ENCODE measurements around the gene PFDN2.
A peak's percentile ranks its signal among the peaks of the same experiment; 100 is the strongest.

Gene PFDN2

GRCh38 chr1:161088587-161089110 is 29.2 kb downstream of the PFDN2 start:
- H2AK5ac ChIP-seq (ENCODE audit: low read depth, low read length): no peak overlapping the region
- H2BK15ac ChIP-seq (ENCODE audit: low read length): no peak overlapping the region
- no peak overlapping the region for H2BK12ac ChIP-seq (ENCODE audit: low read length)
- H4K8ac ChIP-seq (ENCODE audit: low read depth, low read length): no peak overlapping the region
- H3K4me3 ChIP-seq (ENCODE audit: low read length in 2 of 2): no peak overlapping the region
- DNase-seq (ENCODE audit: low spot score): no peak
- H3K23ac ChIP-seq (ENCODE audit: low read depth, low read length, poor library complexity): no peak overlapping the region
- H4K91ac ChIP-seq (ENCODE audit: low read depth, low read length, poor library complexity): no peak overlapping the region
- H3K9ac ChIP-seq (ENCODE audit: low read depth, low read length, poor library complexity): no peak overlapping the region
- no peak overlapping the region for H3K4me2 ChIP-seq (ENCODE audit: insufficient read depth, low read length, poor library complexity, severe bottlenecking)
- no peak overlapping the region for H3K27ac ChIP-seq (replicated peaks; ENCODE audit: low read length)
- no peak overlapping the region for H3K14ac ChIP-seq (ENCODE audit: low read length)
- no peak overlapping the region for H2BK120ac ChIP-seq (ENCODE audit: low read depth, low read length)
- peak overlapping the region; percentile 31 for H2BK5ac ChIP-seq (ENCODE audit: low read length)
- no peaks in the 10 kb centered on the region for H3K79me1 ChIP-seq (ENCODE audit: low read depth, low read length)
- no peak overlapping the region for H3K4ac ChIP-seq (ENCODE audit: low read length)
- H3K4me1 ChIP-seq (ENCODE audit: control insufficient read depth in 2 of 2, insufficient read depth in 1 of 2, low read depth in 1 of 2, low read length in 2 of 2): peaks cover 0 to 2% of the 10 kb centered on the region in 2 donors
- no peak overlapping the region for H2AFZ ChIP-seq (ENCODE audit: low read length)
- no peak overlapping the region for H3K18ac ChIP-seq (ENCODE audit: low read length)
- H3K9me3 ChIP-seq (replicated peaks in 1 of 2; ENCODE audit: control insufficient read depth in 2 of 2, insufficient read depth in 1 of 2, low read depth in 1 of 2, low read length in 2 of 2): no peaks in the 10 kb centered on the region
- H3K36me3 ChIP-seq (replicated peaks in 1 of 2; ENCODE audit: control insufficient read depth in 2 of 2, insufficient read depth in 2 of 2, low read length in 2 of 2): no peaks in the 10 kb centered on the region
- no CpG with 5 or more reads among the region's 3 CpGs for WGBS, 2 donors (ENCODE audit: extremely low coverage in 2 of 2, insufficient read length in 2 of 2, insufficient replicate concordance in 1 of 2)
- H3K27me3 ChIP-seq (ENCODE audit: control insufficient read depth in 3 of 3, insufficient read depth in 3 of 3, low read depth in 1 of 3, low read length in 3 of 3): peaks cover 0 to 56% (median 0%) of the 10 kb centered on the region in 3 experiments

GRCh38 chr1:161086457-161086856 is 31.4 kb downstream of the PFDN2 start:
- H3K4me2 ChIP-seq (ENCODE audit: insufficient read depth, low read length, poor library complexity, severe bottlenecking): no peak overlapping the region
- no peak overlapping the region for H3K23ac ChIP-seq (ENCODE audit: low read depth, low read length, poor library complexity)
- H2BK5ac ChIP-seq (ENCODE audit: low read length): no peak overlapping the region
- no peak overlapping the region for H3K9ac ChIP-seq (ENCODE audit: low read depth, low read length, poor library complexity)
- peaks cover 0 to 47% (median 0%) of the 10 kb centered on the region in 3 experiments for H3K27me3 ChIP-seq (ENCODE audit: control insufficient read depth in 3 of 3, insufficient read depth in 3 of 3, low read depth in 1 of 3, low read length in 3 of 3)
- no peaks in the 10 kb centered on the region for H3K36me3 ChIP-seq (replicated peaks in 1 of 2; ENCODE audit: control insufficient read depth in 2 of 2, insufficient read depth in 2 of 2, low read length in 2 of 2)
- H2BK15ac ChIP-seq (ENCODE audit: low read length): no peak overlapping the region
- H2AFZ ChIP-seq (ENCODE audit: low read length): no peak overlapping the region
- H3K18ac ChIP-seq (ENCODE audit: low read length): no peak overlapping the region
- no peaks in the 10 kb centered on the region for H3K9me3 ChIP-seq (replicated peaks in 1 of 2; ENCODE audit: control insufficient read depth in 2 of 2, insufficient read depth in 1 of 2, low read depth in 1 of 2, low read length in 2 of 2)
- H2AK5ac ChIP-seq (ENCODE audit: low read depth, low read length): peak overlapping the region; percentile 35
- no peaks in the 10 kb centered on the region for H3K79me1 ChIP-seq (ENCODE audit: low read depth, low read length)
- no peak overlapping the region for H3K4ac ChIP-seq (ENCODE audit: low read length)
- DNase-seq (ENCODE audit: low spot score): no peak
- WGBS, 2 donors (ENCODE audit: extremely low coverage in 2 of 2, insufficient read length in 2 of 2, insufficient replicate concordance in 1 of 2): no CpG with 5 or more reads among the region's 4 CpGs
- H4K91ac ChIP-seq (ENCODE audit: low read depth, low read length, poor library complexity): no peak overlapping the region
- H2BK120ac ChIP-seq (ENCODE audit: low read depth, low read length): no peak overlapping the region
- H3K27ac ChIP-seq (replicated peaks; ENCODE audit: low read length): no peak overlapping the region
- no peak overlapping the region for H3K4me3 ChIP-seq (ENCODE audit: low read length in 2 of 2)
- H2BK12ac ChIP-seq (ENCODE audit: low read length): no peak overlapping the region
- no peak overlapping the region for H3K14ac ChIP-seq (ENCODE audit: low read length)
- H4K8ac ChIP-seq (ENCODE audit: low read depth, low read length): no peak overlapping the region
- H3K4me1 ChIP-seq (ENCODE audit: control insufficient read depth in 2 of 2, insufficient read depth in 1 of 2, low read depth in 1 of 2, low read length in 2 of 2): peaks cover 0 to 2% of the 10 kb centered on the region in 2 donors

GRCh38 chr1:161085165-161085564 is 32.7 kb downstream of the PFDN2 start:
- Histone ChIP-seq H3K79me1 (ENCODE audit: low read depth, low read length) (no peaks in the 10 kb centered on the region), H2BK15ac (ENCODE audit: low read length) (no peak overlapping the region), H4K8ac (ENCODE audit: low read depth, low read length) (no peak overlapping the region), H3K27me3 (ENCODE audit: control insufficient read depth in 3 of 3, insufficient read depth in 3 of 3, low read depth in 1 of 3, low read length in 3 of 3) (peaks cover 0 to 39% (median 0%) of the 10 kb centered on the region in 3 experiments), H3K23ac (ENCODE audit: low read depth, low read length, poor library complexity) (no peak overlapping the region), H2BK120ac (ENCODE audit: low read depth, low read length) (no peak overlapping the region), H3K4me2 (ENCODE audit: insufficient read depth, low read length, poor library complexity, severe bottlenecking) (no peak overlapping the region), H2AFZ (ENCODE audit: low read length) (no peak overlapping the region), H3K9me3 (replicated peaks in 1 of 2; ENCODE audit: control insufficient read depth in 2 of 2, insufficient read depth in 1 of 2, low read depth in 1 of 2, low read length in 2 of 2) (no peaks in the 10 kb centered on the region), H2AK5ac (ENCODE audit: low read depth, low read length) (no peak overlapping the region), H3K4me3 (ENCODE audit: low read length in 2 of 2) (no peak overlapping the region), H3K18ac (ENCODE audit: low read length) (no peak overlapping the region), H3K36me3 (replicated peaks in 1 of 2; ENCODE audit: control insufficient read depth in 2 of 2, insufficient read depth in 2 of 2, low read length in 2 of 2) (no peaks in the 10 kb centered on the region), H4K91ac (ENCODE audit: low read depth, low read length, poor library complexity) (no peak overlapping the region), H3K14ac (ENCODE audit: low read length) (no peak overlapping the region), H2BK12ac (ENCODE audit: low read length) (no peak overlapping the region), H3K9ac (ENCODE audit: low read depth, low read length, poor library complexity) (no peak overlapping the region), H3K4me1 (ENCODE audit: control insufficient read depth in 2 of 2, insufficient read depth in 1 of 2, low read depth in 1 of 2, low read length in 2 of 2) (peaks cover 3 to 6% of the 10 kb centered on the region in 2 donors), H3K4ac (ENCODE audit: low read length) (no peak overlapping the region), H2BK5ac (ENCODE audit: low read length) (no peak overlapping the region), H3K27ac (replicated peaks; ENCODE audit: low read length) (no peak overlapping the region)
- no CpG with 5 or more reads among the region's 2 CpGs for WGBS, 2 donors (ENCODE audit: extremely low coverage in 2 of 2, insufficient read length in 2 of 2, insufficient replicate concordance in 1 of 2)
- DNase-seq (ENCODE audit: low spot score): no peak

GRCh38 chr1:161084597-161084988 is 33.2 kb downstream of the PFDN2 start:
- no peak overlapping the region for H2BK120ac ChIP-seq (ENCODE audit: low read depth, low read length)
- H3K79me1 ChIP-seq (ENCODE audit: low read depth, low read length): no peaks in the 10 kb centered on the region
- H4K8ac ChIP-seq (ENCODE audit: low read depth, low read length): no peak overlapping the region
- no peak overlapping the region for H3K4me3 ChIP-seq (ENCODE audit: low read length in 2 of 2)
- H4K91ac ChIP-seq (ENCODE audit: low read depth, low read length, poor library complexity): no peak overlapping the region
- no peak overlapping the region for H3K4ac ChIP-seq (ENCODE audit: low read length)
- no peak overlapping the region for H2AK5ac ChIP-seq (ENCODE audit: low read depth, low read length)
- no CpG with 5 or more reads among the region's 1 CpG for WGBS, 2 donors (ENCODE audit: extremely low coverage in 2 of 2, insufficient read length in 2 of 2, insufficient replicate concordance in 1 of 2)
- no peak overlapping the region for H3K23ac ChIP-seq (ENCODE audit: low read depth, low read length, poor library complexity)
- no peak overlapping the region for H3K4me2 ChIP-seq (ENCODE audit: insufficient read depth, low read length, poor library complexity, severe bottlenecking)
- no peak overlapping the region for H3K9ac ChIP-seq (ENCODE audit: low read depth, low read length, poor library complexity)
- no peak overlapping the region for H3K14ac ChIP-seq (ENCODE audit: low read length)
- no peak overlapping the region for H3K18ac ChIP-seq (ENCODE audit: low read length)
- H3K27ac ChIP-seq (replicated peaks; ENCODE audit: low read length): no peak overlapping the region
- H3K27me3 ChIP-seq (ENCODE audit: control insufficient read depth in 3 of 3, insufficient read depth in 3 of 3, low read depth in 1 of 3, low read length in 3 of 3): peaks cover 0 to 35% (median 0%) of the 10 kb centered on the region in 3 experiments
- H2AFZ ChIP-seq (ENCODE audit: low read length): no peak overlapping the region
- no peaks in the 10 kb centered on the region for H3K9me3 ChIP-seq (replicated peaks in 1 of 2; ENCODE audit: control insufficient read depth in 2 of 2, insufficient read depth in 1 of 2, low read depth in 1 of 2, low read length in 2 of 2)
- no peak overlapping the region for H2BK15ac ChIP-seq (ENCODE audit: low read length)
- H3K4me1 ChIP-seq (ENCODE audit: control insufficient read depth in 2 of 2, insufficient read depth in 1 of 2, low read depth in 1 of 2, low read length in 2 of 2): peaks cover 4 to 6% of the 10 kb centered on the region in 2 donors
- DNase-seq (ENCODE audit: low spot score): no peak
- no peaks in the 10 kb centered on the region for H3K36me3 ChIP-seq (replicated peaks in 1 of 2; ENCODE audit: control insufficient read depth in 2 of 2, insufficient read depth in 2 of 2, low read length in 2 of 2)
- H2BK5ac ChIP-seq (ENCODE audit: low read length): no peak overlapping the region
- H2BK12ac ChIP-seq (ENCODE audit: low read length): no peak overlapping the region

Data from neuronal stem cell (in vitro differentiated cells).